ENCODE results near the gene TAF11L4.
"Not testable (repeated sequence)": the region's sequence is repeated elsewhere in the genome, so short reads cannot be mapped to it uniquely, and the experiment has no call there.

Gene TAF11L4

GRCh38 chr5:17521501-17521900 lies at the start of gene TAF11L4:
TSS of gene TAF11L4 (plus strand) at chr5:17521801.
- H3K4me3 ChIP-seq, H3K27ac ChIP-seq: not testable (repeated sequence)

- H3K4me3 ChIP-seq, H3K27ac ChIP-seq: not testable (repeated sequence)
Measured at GRCh38 chr5:17475064-17475463, 46.5 kb upstream of the TAF11L4 start.

GRCh38 chr5:17477043-17477442 lies 44.6 kb upstream of the TAF11L4 start:
- Histone ChIP-seq H3K4me3 (no peak overlapping the region), H3K27ac (no peak overlapping the region)

GRCh38 chr5:17477573-17478265 lies 43.9 kb upstream of the TAF11L4 start:
- Histone ChIP-seq H3K4me3 (no peak overlapping the region), H3K27ac (no peak overlapping the region)

- Histone ChIP-seq H3K4me3 (no peak overlapping the region), H3K27ac (no peak overlapping the region)
Measured at GRCh38 chr5:17481378-17481777, 40.2 kb upstream of the TAF11L4 start.

- no peak overlapping the region for H3K4me3 ChIP-seq
- H3K27ac ChIP-seq = no peak overlapping the region
Measured at GRCh38 chr5:17482790-17483189, 38.8 kb upstream of the TAF11L4 start.

- H3K27ac ChIP-seq, H3K4me3 ChIP-seq: not testable (repeated sequence)
Measured at GRCh38 chr5:17486464-17487173, 35.0 kb upstream of the TAF11L4 start.

- Histone ChIP-seq H3K27ac (no peak overlapping the region), H3K4me3 (no peak overlapping the region)
Measured at GRCh38 chr5:17487174-17487512, 34.5 kb upstream of the TAF11L4 start.

- not testable (repeated sequence) for H3K27ac ChIP-seq, H3K4me3 ChIP-seq
Measured at GRCh38 chr5:17491257-17491656, 30.3 kb upstream of the TAF11L4 start.

GRCh38 chr5:17492770-17493169 lies 28.8 kb upstream of the TAF11L4 start:
- H3K4me3 ChIP-seq = no peak overlapping the region
- H3K27ac ChIP-seq = no peak overlapping the region

- Histone ChIP-seq H3K4me3 (no peak overlapping the region), H3K27ac (no peak overlapping the region)
Measured at GRCh38 chr5:17497446-17497845, 24.2 kb upstream of the TAF11L4 start.

- not testable (repeated sequence) for H3K27ac ChIP-seq, H3K4me3 ChIP-seq
Measured at GRCh38 chr5:17497931-17498330, 23.7 kb upstream of the TAF11L4 start, which contains the start of gene TAF11L2. TSS of gene TAF11L2 (plus strand) at chr5:17498231.

GRCh38 chr5:17511775-17512325 lies 9.8 kb upstream of the TAF11L4 start:
- no peak overlapping the region for H3K27ac ChIP-seq
- no peak overlapping the region for H3K4me3 ChIP-seq

- H3K27ac ChIP-seq, H3K4me3 ChIP-seq: not testable (repeated sequence)
Measured at GRCh38 chr5:17517526-17517925, 4.1 kb upstream of the TAF11L4 start.

GRCh38 chr5:17518067-17518466 lies 3.5 kb upstream of the TAF11L4 start, which contains the start of gene TAF11L3:
TSS of gene TAF11L3 (plus strand) at chr5:17518367.
- not testable (repeated sequence) for H3K4me3 ChIP-seq, H3K27ac ChIP-seq

GRCh38 chr5:17519508-17519907 lies 2.1 kb upstream of the TAF11L4 start:
- H3K27ac ChIP-seq, H3K4me3 ChIP-seq: not testable (repeated sequence)

GRCh38 chr5:17524935-17525334 lies 3.3 kb downstream of the TAF11L4 start, which contains the start of gene TAF11L5:
TSS of gene TAF11L5 (plus strand) at chr5:17525235.
- H3K27ac ChIP-seq, H3K4me3 ChIP-seq: not testable (repeated sequence)

GRCh38 chr5:17526504-17526903 lies 4.9 kb downstream of the TAF11L4 start:
- H3K4me3 ChIP-seq, H3K27ac ChIP-seq: not testable (repeated sequence)

GRCh38 chr5:17528369-17528768 lies 6.8 kb downstream of the TAF11L4 start, which contains the start of gene TAF11L6:
TSS of gene TAF11L6 (plus strand) at chr5:17528669.
- not testable (repeated sequence) for H3K27ac ChIP-seq, H3K4me3 ChIP-seq
